Osteocyte (in vitro differentiated cells): Measurements from ENCODE around the gene NALCN. TPM values are rescaled to one million over a fixed set of nuclear protein-coding genes. Genes with fewer than 3 reads are reported as not detected.

Experiments
- DNase-seq: peaks from one replicate; pipeline ENCODE4 v3.0.0; 2021; ENCODE audit warnings: mixed read lengths; ENCODE audit not compliant: unreplicated experiment; ENCODE audit errors: extremely low spot score
- H3K27ac Mint-ChIP-seq: one replicate; pipeline ENCODE4 v1.8.0; 2021; ENCODE audit warnings: mild to moderate bottlenecking, mixed read lengths; ENCODE audit not compliant: unreplicated experiment
- H3K27me3 Mint-ChIP-seq: one replicate; pipeline ENCODE4 v1.8.0; 2021; ENCODE audit warnings: mixed read lengths; ENCODE audit not compliant: unreplicated experiment
- H3K36me3 Mint-ChIP-seq: one replicate; pipeline ENCODE4 v1.8.0; 2021; ENCODE audit warnings: mixed read lengths; ENCODE audit not compliant: unreplicated experiment
- H3K4me1 Mint-ChIP-seq: one replicate; pipeline ENCODE4 v1.8.0; 2021; ENCODE audit warnings: mixed read lengths; ENCODE audit not compliant: unreplicated experiment
- H3K4me3 Mint-ChIP-seq: one replicate; pipeline ENCODE4 v1.8.0; 2021; ENCODE audit warnings: mild to moderate bottlenecking, moderate library complexity, mixed read lengths; ENCODE audit not compliant: unreplicated experiment
- H3K9me3 Mint-ChIP-seq: one replicate; pipeline ENCODE4 v1.8.0; 2021; ENCODE audit warnings: mixed read lengths; ENCODE audit not compliant: unreplicated experiment
- CTCF ChIP-seq: fragments of 200-600 bp; sonication (generic); IDR thresholded peaks from 2 replicates; pipeline ENCODE4 v1.5.0; 2021; ENCODE audit warnings: antibody characterized with exemption, mild to moderate bottlenecking, moderate library complexity
- total RNA-seq: library from RNA; stranded (reverse); gene quantifications from 2 replicates; pipeline ENCODE4 v1.2.1, GENCODE V29; 2021

Gene NALCN
- total RNA-seq, 1 donor from 2014 or later = 58.8 TPM

GRCh38 chr13:101258071-101258470 is 158.2 kb downstream of the NALCN start:
- DNase-seq = no peak
- H3K4me3 Mint-ChIP-seq = no peak overlapping the region
- H3K4me1 Mint-ChIP-seq = peaks cover 8% of the 10 kb centered on the region
- H3K27me3 Mint-ChIP-seq = no peaks in the 10 kb centered on the region
- H3K9me3 Mint-ChIP-seq = peaks cover 7% of the 10 kb centered on the region
- H3K36me3 Mint-ChIP-seq = peaks cover 37% of the 10 kb centered on the region
- no peak for TF ChIP-seq CTCF
- peak overlapping the region; percentile 50 for H3K27ac Mint-ChIP-seq

- no peak overlapping the region for H3K4me3 Mint-ChIP-seq
- peaks cover 26% of the 10 kb centered on the region for H3K36me3 Mint-ChIP-seq
- TF ChIP-seq CTCF = no peak
- no peaks in the 10 kb centered on the region for H3K4me1 Mint-ChIP-seq
- H3K27me3 Mint-ChIP-seq = no peaks in the 10 kb centered on the region
- peaks cover 11% of the 10 kb centered on the region for H3K9me3 Mint-ChIP-seq
- no peak for DNase-seq
- H3K27ac Mint-ChIP-seq = no peak overlapping the region
These were observed 167.4 kb downstream of the NALCN start for GRCh38 chr13:101248739-101249514.

GRCh38 chr13:101242720-101243119 is 173.6 kb downstream of the NALCN start:
- no peak for TF ChIP-seq CTCF
- H3K27me3 Mint-ChIP-seq = no peaks in the 10 kb centered on the region
- peaks cover 2% of the 10 kb centered on the region for H3K4me1 Mint-ChIP-seq
- no peak overlapping the region for H3K4me3 Mint-ChIP-seq
- H3K36me3 Mint-ChIP-seq = peaks cover 1% of the 10 kb centered on the region
- H3K27ac Mint-ChIP-seq = no peak overlapping the region
- DNase-seq = no peak
- H3K9me3 Mint-ChIP-seq = no peaks in the 10 kb centered on the region

GRCh38 chr13:101238555-101238954 is 177.8 kb downstream of the NALCN start:
- no peak overlapping the region for H3K4me3 Mint-ChIP-seq

More at GRCh38 chr13:101238555-101238954, 177.8 kb downstream of the NALCN start:
- Mint-ChIP-seq H3K9me3 (no peaks in the 10 kb centered on the region), H3K36me3 (peaks cover 9% of the 10 kb centered on the region), H3K27ac (no peak overlapping the region), H3K27me3 (no peaks in the 10 kb centered on the region), H3K4me1 (peaks cover 4% of the 10 kb centered on the region)
- no peak for DNase-seq
- TF ChIP-seq CTCF = no peak
